ENCODE results near the gene WNT2. TPM values are rescaled to one million over a fixed set of nuclear protein-coding genes. Genes with fewer than 3 reads are reported as not detected.
A peak's percentile ranks its signal among the peaks of the same experiment; 100 is the strongest.

The WNT2 gene
- total RNA-seq, 1 experiment from 2014 or later: not detected

DNA sequence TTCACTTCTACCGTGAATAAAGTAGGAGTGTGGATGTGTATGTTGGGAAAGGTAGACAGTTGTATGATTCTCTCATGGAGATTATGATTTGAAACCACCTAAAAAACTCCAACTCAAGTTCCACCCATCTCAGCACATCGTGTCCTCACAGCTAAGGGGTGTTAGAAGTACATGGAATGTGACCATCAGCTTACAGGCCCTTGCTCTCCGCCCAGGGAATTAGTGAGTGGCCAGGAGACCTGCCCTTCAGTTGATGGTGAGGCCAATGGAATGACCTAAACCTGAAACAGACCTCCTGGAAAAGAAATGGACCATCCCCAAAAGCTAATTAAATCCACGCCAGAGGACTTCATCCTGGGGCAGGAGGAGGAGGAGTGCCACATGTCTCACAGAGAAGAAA lies 2.1 kb upstream of the WNT2 start:
- H3K27me3 ChIP-seq (ENCODE audit: insufficient read depth, low read depth): no peaks in the 10 kb centered on the region
- no peak for DNase-seq
- no peak overlapping the region for H3K4me2 ChIP-seq
- no peaks in the 10 kb centered on the region for H3K36me3 ChIP-seq (ENCODE audit: low read depth)
- H3K9me3 ChIP-seq (ENCODE audit: insufficient read depth, low read depth): no peaks in the 10 kb centered on the region
- H3F3A ChIP-seq (ENCODE audit: insufficient read depth, low read depth): no peaks in the 10 kb centered on the region
- ChIA-PET POLR2A (ENCODE audit: unreplicated experiment) (no interaction called here), CTCF (interaction anchor here (0.6 kb wide), 1 partner anchor 1946 kb away, joined by 3 read pairs; no protein-coding TSS in a partner anchor)
- no peak overlapping the region for H2AFZ ChIP-seq
- no peaks in the 10 kb centered on the region for H4K20me1 ChIP-seq (ENCODE audit: insufficient read depth)
- no peaks in the 10 kb centered on the region for H3K4me1 ChIP-seq (replicated peaks; ENCODE audit: insufficient read depth)
- no TSS peak for BruUV-seq (replicated peaks)
- H3K79me2 ChIP-seq (ENCODE audit: low read depth): no peaks in the 10 kb centered on the region
- intact Hi-C loops (cut with micrococcal nuclease; ENCODE audit: unreplicated experiment): no loop called here
- H3K9me2 ChIP-seq (ENCODE audit: insufficient read depth): no peaks in the 10 kb centered on the region; the same call in 1 of the 2 replicates
- no peak overlapping the region for H3K4me3 ChIP-seq
- no peak overlapping the region for H3K27ac ChIP-seq
- TF ChIP-seq EZH2 (IDR thresholded peaks at IDR 0.05; ENCODE audit: low read depth): no peak
- TF ChIP-seq, protein P1, sequence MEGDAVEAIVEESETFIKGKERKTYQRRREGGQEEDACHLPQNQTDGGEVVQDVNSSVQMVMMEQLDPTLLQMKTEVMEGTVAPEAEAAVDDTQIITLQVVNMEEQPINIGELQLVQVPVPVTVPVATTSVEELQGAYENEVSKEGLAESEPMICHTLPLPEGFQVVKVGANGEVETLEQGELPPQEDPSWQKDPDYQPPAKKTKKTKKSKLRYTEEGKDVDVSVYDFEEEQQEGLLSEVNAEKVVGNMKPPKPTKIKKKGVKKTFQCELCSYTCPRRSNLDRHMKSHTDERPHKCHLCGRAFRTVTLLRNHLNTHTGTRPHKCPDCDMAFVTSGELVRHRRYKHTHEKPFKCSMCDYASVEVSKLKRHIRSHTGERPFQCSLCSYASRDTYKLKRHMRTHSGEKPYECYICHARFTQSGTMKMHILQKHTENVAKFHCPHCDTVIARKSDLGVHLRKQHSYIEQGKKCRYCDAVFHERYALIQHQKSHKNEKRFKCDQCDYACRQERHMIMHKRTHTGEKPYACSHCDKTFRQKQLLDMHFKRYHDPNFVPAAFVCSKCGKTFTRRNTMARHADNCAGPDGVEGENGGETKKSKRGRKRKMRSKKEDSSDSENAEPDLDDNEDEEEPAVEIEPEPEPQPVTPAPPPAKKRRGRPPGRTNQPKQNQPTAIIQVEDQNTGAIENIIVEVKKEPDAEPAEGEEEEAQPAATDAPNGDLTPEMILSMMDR (conservative IDR thresholded peaks at IDR 0.05): no peak

GRCh38 chr7:117323851-117324711 lies 1.2 kb upstream of the WNT2 start:
- H3F3A ChIP-seq (ENCODE audit: insufficient read depth, low read depth): no peaks in the 10 kb centered on the region
- TF ChIP-seq, protein P1 (conservative IDR thresholded peaks at IDR 0.05): no peak
- no peak for TF ChIP-seq EZH2 (IDR thresholded peaks at IDR 0.05; ENCODE audit: low read depth)
- H3K4me2 ChIP-seq: no peak overlapping the region
- H3K79me2 ChIP-seq (ENCODE audit: low read depth): no peaks in the 10 kb centered on the region
- no peaks in the 10 kb centered on the region for H4K20me1 ChIP-seq (ENCODE audit: insufficient read depth)
- H3K27me3 ChIP-seq (ENCODE audit: insufficient read depth, low read depth): no peaks in the 10 kb centered on the region
- BruUV-seq (replicated peaks): no TSS peak
- H3K4me1 ChIP-seq (replicated peaks; ENCODE audit: insufficient read depth): no peaks in the 10 kb centered on the region
- no peaks in the 10 kb centered on the region for H3K9me3 ChIP-seq (ENCODE audit: insufficient read depth, low read depth)
- no peak overlapping the region for H3K4me3 ChIP-seq
- peak in 1 of 2 experiments; percentile 22 for DNase-seq
- intact Hi-C loops (cut with micrococcal nuclease; ENCODE audit: unreplicated experiment): no loop called here
- ChIA-PET POLR2A (ENCODE audit: unreplicated experiment) (no interaction called here), CTCF (no interaction called here)
- H3K36me3 ChIP-seq (ENCODE audit: low read depth): no peaks in the 10 kb centered on the region
- H3K9me2 ChIP-seq (ENCODE audit: insufficient read depth): no peaks in the 10 kb centered on the region; the same call in 1 of the 2 replicates
- no peak overlapping the region for H3K27ac ChIP-seq
- H2AFZ ChIP-seq: no peak overlapping the region

- no peaks in the 10 kb centered on the region for H3K9me3 ChIP-seq (ENCODE audit: insufficient read depth, low read depth)
- no peak overlapping the region for H3K4me2 ChIP-seq
- H4K20me1 ChIP-seq (ENCODE audit: insufficient read depth): no peaks in the 10 kb centered on the region
- intact Hi-C loops (cut with micrococcal nuclease; ENCODE audit: unreplicated experiment): no loop called here
- H3F3A ChIP-seq (ENCODE audit: insufficient read depth, low read depth): no peaks in the 10 kb centered on the region
- no peaks in the 10 kb centered on the region; the same call in 1 of the 2 replicates for H3K9me2 ChIP-seq (ENCODE audit: insufficient read depth)
- no peak for TF ChIP-seq EZH2 (IDR thresholded peaks at IDR 0.05; ENCODE audit: low read depth)
- TF ChIP-seq, protein P1 (conservative IDR thresholded peaks at IDR 0.05): no peak
- no peaks in the 10 kb centered on the region for H3K79me2 ChIP-seq (ENCODE audit: low read depth)
- POLR2A ChIA-PET (ENCODE audit: unreplicated experiment): no interaction called here
- H3K4me1 ChIP-seq (replicated peaks; ENCODE audit: insufficient read depth): no peaks in the 10 kb centered on the region
- CTCF ChIA-PET: no interaction called here
- no peak for DNase-seq
- no peak overlapping the region for H2AFZ ChIP-seq
- no TSS peak for BruUV-seq (replicated peaks)
- no peaks in the 10 kb centered on the region for H3K36me3 ChIP-seq (ENCODE audit: low read depth)
- H3K27ac ChIP-seq: no peak overlapping the region
- H3K4me3 ChIP-seq: no peak overlapping the region
- no peaks in the 10 kb centered on the region for H3K27me3 ChIP-seq (ENCODE audit: insufficient read depth, low read depth)
Observed at GRCh38 chr7:117323305-117323850, 520 bp upstream of the WNT2 start.
